ENCODE results near the gene SLC26A6. TPM values are rescaled to one million over a fixed set of nuclear protein-coding genes. Genes with fewer than 3 reads are reported as not detected.

The SLC26A6 gene
- polyA plus RNA-seq, 1 donor from 2014 or later: 23.6 TPM

DNA sequence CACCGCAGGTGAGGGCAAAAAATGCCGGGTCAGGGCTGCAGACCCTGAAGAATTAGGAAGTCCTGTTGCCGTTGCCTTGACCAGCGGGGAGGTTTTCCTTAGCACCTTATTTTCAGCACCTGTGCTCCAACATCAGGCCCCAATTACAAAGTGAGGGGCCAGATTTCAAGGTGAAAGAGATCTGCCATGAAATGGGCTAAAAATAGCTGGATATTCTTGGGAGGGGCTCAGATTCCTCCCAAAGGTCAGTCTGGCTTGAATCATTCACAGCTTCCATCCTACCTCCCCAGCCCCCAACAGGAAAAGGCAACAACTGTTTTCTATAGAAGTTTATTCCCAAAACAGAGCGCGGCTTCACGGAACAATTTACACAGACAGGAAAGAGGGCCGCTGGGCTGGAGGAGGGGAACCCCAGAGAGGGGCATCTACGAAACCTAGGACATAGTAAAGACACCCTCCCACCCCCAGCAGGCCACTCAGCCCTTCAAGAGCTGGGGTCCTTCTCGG is 941 bp upstream of the SLC26A6 start:
- Histone ChIP-seq H3F3A (ENCODE audit: insufficient read depth, low read length, poor library complexity, severe bottlenecking) (no peaks in the 10 kb centered on the region), H4K20me1 (ENCODE audit: insufficient read depth) (peaks cover 39% of the 10 kb centered on the region), H3K9ac (ENCODE audit: low read length) (no peak overlapping the region), H3K4me2 (ENCODE audit: low read length) (peak overlapping the region; percentile 30), H3K36me3 (ENCODE audit: insufficient read depth, low read length) (no peaks in the 10 kb centered on the region), H3K27ac (ENCODE audit: low read length) (no peak overlapping the region), H2AFZ (ENCODE audit: low read depth, low read length) (no peak overlapping the region), H3K4me3 (ENCODE audit: low read length) (peak overlapping the region; percentile 80), H3K9me2 (ENCODE audit: insufficient read depth, low read length) (no peaks in the 10 kb centered on the region), H3K9me3 (ENCODE audit: low read length) (no peaks in the 10 kb centered on the region), H3K79me2 (replicated peaks; ENCODE audit: insufficient read depth, low read length) (no peaks in the 10 kb centered on the region), H3K27me3 (ENCODE audit: insufficient read depth, low read depth, low read length) (no peaks in the 10 kb centered on the region)
- no peak for TF ChIP-seq TAF1 (IDR thresholded peaks at IDR 0.05; ENCODE audit: low read depth)
- TF ChIP-seq MXI1 (conservative IDR thresholded peaks at IDR 0.05; ENCODE audit: poor library complexity, severe bottlenecking): no peak
- TF ChIP-seq, protein P1, sequence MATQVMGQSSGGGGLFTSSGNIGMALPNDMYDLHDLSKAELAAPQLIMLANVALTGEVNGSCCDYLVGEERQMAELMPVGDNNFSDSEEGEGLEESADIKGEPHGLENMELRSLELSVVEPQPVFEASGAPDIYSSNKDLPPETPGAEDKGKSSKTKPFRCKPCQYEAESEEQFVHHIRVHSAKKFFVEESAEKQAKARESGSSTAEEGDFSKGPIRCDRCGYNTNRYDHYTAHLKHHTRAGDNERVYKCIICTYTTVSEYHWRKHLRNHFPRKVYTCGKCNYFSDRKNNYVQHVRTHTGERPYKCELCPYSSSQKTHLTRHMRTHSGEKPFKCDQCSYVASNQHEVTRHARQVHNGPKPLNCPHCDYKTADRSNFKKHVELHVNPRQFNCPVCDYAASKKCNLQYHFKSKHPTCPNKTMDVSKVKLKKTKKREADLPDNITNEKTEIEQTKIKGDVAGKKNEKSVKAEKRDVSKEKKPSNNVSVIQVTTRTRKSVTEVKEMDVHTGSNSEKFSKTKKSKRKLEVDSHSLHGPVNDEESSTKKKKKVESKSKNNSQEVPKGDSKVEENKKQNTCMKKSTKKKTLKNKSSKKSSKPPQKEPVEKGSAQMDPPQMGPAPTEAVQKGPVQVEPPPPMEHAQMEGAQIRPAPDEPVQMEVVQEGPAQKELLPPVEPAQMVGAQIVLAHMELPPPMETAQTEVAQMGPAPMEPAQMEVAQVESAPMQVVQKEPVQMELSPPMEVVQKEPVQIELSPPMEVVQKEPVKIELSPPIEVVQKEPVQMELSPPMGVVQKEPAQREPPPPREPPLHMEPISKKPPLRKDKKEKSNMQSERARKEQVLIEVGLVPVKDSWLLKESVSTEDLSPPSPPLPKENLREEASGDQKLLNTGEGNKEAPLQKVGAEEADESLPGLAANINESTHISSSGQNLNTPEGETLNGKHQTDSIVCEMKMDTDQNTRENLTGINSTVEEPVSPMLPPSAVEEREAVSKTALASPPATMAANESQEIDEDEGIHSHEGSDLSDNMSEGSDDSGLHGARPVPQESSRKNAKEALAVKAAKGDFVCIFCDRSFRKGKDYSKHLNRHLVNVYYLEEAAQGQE (IDR thresholded peaks at IDR 0.05; ENCODE audit: borderline replicate concordance): no peak
- no peak for TF ChIP-seq SMC3 (conservative IDR thresholded peaks at IDR 0.05; ENCODE audit: poor library complexity)
- TF ChIP-seq, protein P2, sequence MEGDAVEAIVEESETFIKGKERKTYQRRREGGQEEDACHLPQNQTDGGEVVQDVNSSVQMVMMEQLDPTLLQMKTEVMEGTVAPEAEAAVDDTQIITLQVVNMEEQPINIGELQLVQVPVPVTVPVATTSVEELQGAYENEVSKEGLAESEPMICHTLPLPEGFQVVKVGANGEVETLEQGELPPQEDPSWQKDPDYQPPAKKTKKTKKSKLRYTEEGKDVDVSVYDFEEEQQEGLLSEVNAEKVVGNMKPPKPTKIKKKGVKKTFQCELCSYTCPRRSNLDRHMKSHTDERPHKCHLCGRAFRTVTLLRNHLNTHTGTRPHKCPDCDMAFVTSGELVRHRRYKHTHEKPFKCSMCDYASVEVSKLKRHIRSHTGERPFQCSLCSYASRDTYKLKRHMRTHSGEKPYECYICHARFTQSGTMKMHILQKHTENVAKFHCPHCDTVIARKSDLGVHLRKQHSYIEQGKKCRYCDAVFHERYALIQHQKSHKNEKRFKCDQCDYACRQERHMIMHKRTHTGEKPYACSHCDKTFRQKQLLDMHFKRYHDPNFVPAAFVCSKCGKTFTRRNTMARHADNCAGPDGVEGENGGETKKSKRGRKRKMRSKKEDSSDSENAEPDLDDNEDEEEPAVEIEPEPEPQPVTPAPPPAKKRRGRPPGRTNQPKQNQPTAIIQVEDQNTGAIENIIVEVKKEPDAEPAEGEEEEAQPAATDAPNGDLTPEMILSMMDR (IDR thresholded peaks at IDR 0.05; ENCODE audit: poor library complexity, severe bottlenecking): no peak
- TF ChIP-seq RAD21 (conservative IDR thresholded peaks at IDR 0.05): no peak
- no peak for TF ChIP-seq EZH2 (IDR thresholded peaks at IDR 0.05; ENCODE audit: borderline replicate concordance, insufficient read depth, low read length, poor library complexity, severe bottlenecking)
- no peak for TF ChIP-seq EP300 (conservative IDR thresholded peaks at IDR 0.05; ENCODE audit: poor library complexity, severe bottlenecking)
- TF ChIP-seq POLR2AphosphoS5 (IDR thresholded peaks at IDR 0.05): no peak

DNA sequence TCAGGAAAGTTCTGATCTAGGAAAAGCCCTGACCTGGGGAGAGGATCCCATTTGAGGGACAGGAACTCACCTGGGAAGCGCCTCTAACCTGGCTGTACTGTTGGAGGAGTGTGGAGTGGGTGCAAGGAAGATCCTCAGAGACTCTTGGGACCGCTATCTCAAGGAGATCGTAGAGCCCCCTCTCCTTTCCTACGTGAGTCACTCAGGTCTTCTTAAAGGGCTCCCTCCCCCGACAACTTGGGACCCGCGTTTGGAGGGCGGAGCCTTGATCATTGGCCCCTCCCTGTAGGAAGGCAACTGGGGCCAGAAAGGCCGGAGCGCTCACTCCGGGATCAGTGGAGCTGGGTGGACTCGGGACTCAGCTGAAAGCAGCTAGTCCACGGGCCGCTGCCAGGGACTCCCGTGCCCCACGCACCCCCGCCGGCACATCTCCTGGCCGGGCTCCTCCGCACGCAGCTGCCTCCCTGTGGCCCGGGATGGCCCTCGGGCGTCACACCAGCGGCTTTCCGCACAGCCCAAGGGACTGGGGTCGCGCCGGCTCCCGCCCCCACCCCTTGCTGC is 520 bp downstream of the SLC26A6 start:
- TF ChIP-seq TAF1 (IDR thresholded peaks at IDR 0.05; ENCODE audit: low read depth) (no peak), MXI1 (conservative IDR thresholded peaks at IDR 0.05; ENCODE audit: poor library complexity, severe bottlenecking) (no peak), RAD21 (conservative IDR thresholded peaks at IDR 0.05) (no peak), EZH2 (IDR thresholded peaks at IDR 0.05; ENCODE audit: borderline replicate concordance, insufficient read depth, low read length, poor library complexity, severe bottlenecking) (no peak), SMC3 (conservative IDR thresholded peaks at IDR 0.05; ENCODE audit: poor library complexity) (no peak), EP300 (conservative IDR thresholded peaks at IDR 0.05; ENCODE audit: poor library complexity, severe bottlenecking) (no peak), POLR2AphosphoS5 (IDR thresholded peaks at IDR 0.05) (no peak)
- TF ChIP-seq, protein P1 (IDR thresholded peaks at IDR 0.05; ENCODE audit: borderline replicate concordance): no peak
- TF ChIP-seq, protein P2 (IDR thresholded peaks at IDR 0.05; ENCODE audit: poor library complexity, severe bottlenecking): no peak
- peaks cover 38% of the 10 kb centered on the region for H4K20me1 ChIP-seq (ENCODE audit: insufficient read depth)
- H3K79me2 ChIP-seq (replicated peaks; ENCODE audit: insufficient read depth, low read length): no peaks in the 10 kb centered on the region
- H3K27ac ChIP-seq (ENCODE audit: low read length): peak overlapping the region; percentile 52
- H3F3A ChIP-seq (ENCODE audit: insufficient read depth, low read length, poor library complexity, severe bottlenecking): no peaks in the 10 kb centered on the region
- peak overlapping the region; percentile 42 for H3K4me2 ChIP-seq (ENCODE audit: low read length)
- no peaks in the 10 kb centered on the region for H3K36me3 ChIP-seq (ENCODE audit: insufficient read depth, low read length)
- no peak overlapping the region for H2AFZ ChIP-seq (ENCODE audit: low read depth, low read length)
- H3K27me3 ChIP-seq (ENCODE audit: insufficient read depth, low read depth, low read length): no peaks in the 10 kb centered on the region
- no peaks in the 10 kb centered on the region for H3K9me2 ChIP-seq (ENCODE audit: insufficient read depth, low read length)
- H3K9me3 ChIP-seq (ENCODE audit: low read length): no peaks in the 10 kb centered on the region
- H3K4me3 ChIP-seq (ENCODE audit: low read length): peak overlapping the region; percentile 80
- H3K9ac ChIP-seq (ENCODE audit: low read length): peak overlapping the region; percentile 64
